ENCODE results near the gene F7. TPM values are rescaled to one million over a fixed set of nuclear protein-coding genes. Genes with fewer than 3 reads are reported as not detected.

F7 gene
- total RNA-seq, 1 donor from 2014 or later: not detected

GRCh38 chr13:113086031-113086750, 19.4 kb upstream of the F7 start:
- intact Hi-C loops (cut with micrococcal nuclease): no loop called here

- intact Hi-C loops (cut with micrococcal nuclease): no loop called here
These were observed 18.3 kb upstream of the F7 start for GRCh38 chr13:113086991-113087922.

GRCh38 chr13:113087923-113088690, 17.5 kb upstream of the F7 start:
- intact Hi-C loops (cut with micrococcal nuclease): no loop called here

- intact Hi-C loops (cut with micrococcal nuclease): no loop called here
These were observed 16.9 kb upstream of the F7 start for GRCh38 chr13:113088691-113089020.

- intact Hi-C loops (cut with micrococcal nuclease): no loop called here
These were observed 15.7 kb upstream of the F7 start for GRCh38 chr13:113089693-113090414.

- intact Hi-C loops (cut with micrococcal nuclease): no loop called here
These were observed 15.2 kb upstream of the F7 start for GRCh38 chr13:113090415-113090770.

GRCh38 chr13:113090806-113091205, 14.8 kb upstream of the F7 start:
- intact Hi-C loops (cut with micrococcal nuclease): no loop called here

- intact Hi-C loops (cut with micrococcal nuclease): no loop called here
These were observed 14.3 kb upstream of the F7 start for GRCh38 chr13:113091211-113091771.

GRCh38 chr13:113091891-113092775, 13.5 kb upstream of the F7 start:
- intact Hi-C loops (cut with micrococcal nuclease): no loop called here

GRCh38 chr13:113092776-113093579, 12.6 kb upstream of the F7 start:
- intact Hi-C loops (cut with micrococcal nuclease): no loop called here

- intact Hi-C loops (cut with micrococcal nuclease): no loop called here
These were observed 11.8 kb upstream of the F7 start for GRCh38 chr13:113093580-113094409.

- intact Hi-C loops (cut with micrococcal nuclease): no loop called here
These were observed 11.2 kb upstream of the F7 start for GRCh38 chr13:113094410-113094800.

GRCh38 chr13:113095146-113096051, 10.2 kb upstream of the F7 start:
- intact Hi-C loops (cut with micrococcal nuclease): no loop called here

GRCh38 chr13:113096052-113096744, 9.4 kb upstream of the F7 start:
- intact Hi-C loops (cut with micrococcal nuclease): no loop called here

GRCh38 chr13:113096745-113097305, 8.8 kb upstream of the F7 start:
- intact Hi-C loops (cut with micrococcal nuclease): no loop called here

- intact Hi-C loops (cut with micrococcal nuclease): no loop called here
These were observed 7.9 kb upstream of the F7 start for GRCh38 chr13:113097651-113098050.
